Activated CD4-positive, CD25-positive, alpha-beta regulatory T cell treated with anti-CD3 and anti-CD28 coated beads, Interleukin-2, amount 50 U/mL, for 24 hours (primary cell): ENCODE results near the gene LAMC1.

ENCODE experiments used
- ATAC-seq, 2 donors: fragments of 150-1000 bp; cut with Tn5 transposase; one replicate each; pipeline ENCODE4 v1.10.0; 2021; ENCODE audit warnings: mild to moderate bottlenecking in 1 of 2, moderate library complexity in 1 of 2

The LAMC1 gene

GRCh38 chr1:183080406-183080805 is 57.2 kb downstream of the LAMC1 start:
- no peak for ATAC-seq

DNA sequence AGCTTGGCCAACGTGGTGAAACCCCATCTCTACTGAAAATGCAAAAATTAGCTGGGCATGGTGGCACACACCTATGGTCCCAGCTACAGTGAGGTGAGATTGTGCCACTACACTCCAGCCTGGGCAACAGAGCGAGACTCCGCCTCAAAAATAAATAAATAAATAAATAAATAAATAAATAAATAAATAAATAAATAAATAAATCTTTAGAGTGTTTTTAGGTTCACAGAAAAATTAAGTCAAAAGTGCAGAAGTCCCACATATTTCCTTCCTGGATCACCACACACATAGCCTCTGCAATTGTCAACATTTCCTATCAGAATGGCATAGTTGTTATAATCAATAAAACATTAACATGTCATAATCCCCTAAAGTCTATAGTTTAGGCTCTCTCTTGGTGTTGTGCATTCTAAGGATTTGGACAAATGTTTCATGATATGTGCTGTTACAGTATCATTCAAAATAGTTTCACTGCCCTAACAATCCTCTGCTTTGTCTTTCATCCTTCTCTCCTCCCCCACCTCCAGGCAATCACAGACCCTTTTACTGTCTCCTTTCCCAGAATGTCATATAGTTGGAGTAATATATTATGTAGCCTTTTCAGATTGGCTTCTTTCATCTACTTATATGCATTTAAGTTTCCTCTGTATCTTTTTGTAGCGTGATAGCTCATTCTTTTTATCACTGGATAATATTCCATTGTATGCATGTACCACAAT is 58.3 kb downstream of the LAMC1 start:
- no peak for ATAC-seq

DNA sequence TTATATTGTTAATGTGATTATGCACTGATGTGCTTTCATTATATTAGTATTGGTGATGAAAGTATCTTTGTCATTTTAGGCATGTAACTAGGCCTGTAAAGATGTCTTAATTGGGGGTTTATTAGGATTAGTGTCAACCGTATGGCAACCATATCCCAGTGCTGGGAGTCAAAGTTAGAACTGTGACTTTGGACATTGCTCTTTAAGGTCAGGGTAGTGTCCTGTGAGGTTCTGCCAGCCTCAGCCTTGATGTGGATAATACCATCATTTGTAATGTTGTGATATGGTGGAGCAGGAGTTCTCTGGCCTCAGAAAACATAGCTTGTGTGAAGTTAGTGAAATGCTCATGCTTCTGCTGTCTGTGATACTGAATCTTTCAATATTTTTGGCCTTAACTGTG is 59.4 kb downstream of the LAMC1 start:
- no peak for ATAC-seq

- ATAC-seq, result no peak
Observed at GRCh38 chr1:183087001-183087400, 63.8 kb downstream of the LAMC1 start.

DNA sequence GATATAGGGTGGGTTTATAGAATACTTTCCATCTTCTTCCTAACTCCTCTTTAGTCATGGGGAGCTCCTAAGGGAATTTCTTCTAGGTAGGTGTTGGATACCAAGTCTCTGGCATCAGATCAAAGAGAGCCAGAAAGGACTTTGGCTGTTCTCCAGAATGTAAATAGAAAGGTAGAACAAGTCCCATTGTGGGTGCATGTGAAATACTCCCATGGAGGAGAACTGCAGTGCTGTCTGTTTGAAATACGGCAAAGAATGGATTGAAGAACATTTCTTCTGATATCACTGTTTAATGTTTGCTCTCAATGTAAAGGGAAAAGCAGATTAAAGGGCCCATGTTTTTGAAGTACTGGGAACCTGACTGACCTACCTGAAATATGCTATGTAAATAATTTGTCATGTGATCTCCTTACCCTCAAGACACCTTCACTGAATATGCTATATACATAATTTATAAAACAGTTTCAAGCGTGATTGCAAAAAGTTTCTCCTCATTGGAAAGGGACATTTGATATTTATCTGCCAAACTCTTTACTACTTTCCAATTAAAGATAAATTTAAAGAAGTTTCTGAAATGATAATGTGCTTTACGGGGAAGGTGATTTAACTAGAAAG is 65.9 kb downstream of the LAMC1 start:
- no peak for ATAC-seq

DNA sequence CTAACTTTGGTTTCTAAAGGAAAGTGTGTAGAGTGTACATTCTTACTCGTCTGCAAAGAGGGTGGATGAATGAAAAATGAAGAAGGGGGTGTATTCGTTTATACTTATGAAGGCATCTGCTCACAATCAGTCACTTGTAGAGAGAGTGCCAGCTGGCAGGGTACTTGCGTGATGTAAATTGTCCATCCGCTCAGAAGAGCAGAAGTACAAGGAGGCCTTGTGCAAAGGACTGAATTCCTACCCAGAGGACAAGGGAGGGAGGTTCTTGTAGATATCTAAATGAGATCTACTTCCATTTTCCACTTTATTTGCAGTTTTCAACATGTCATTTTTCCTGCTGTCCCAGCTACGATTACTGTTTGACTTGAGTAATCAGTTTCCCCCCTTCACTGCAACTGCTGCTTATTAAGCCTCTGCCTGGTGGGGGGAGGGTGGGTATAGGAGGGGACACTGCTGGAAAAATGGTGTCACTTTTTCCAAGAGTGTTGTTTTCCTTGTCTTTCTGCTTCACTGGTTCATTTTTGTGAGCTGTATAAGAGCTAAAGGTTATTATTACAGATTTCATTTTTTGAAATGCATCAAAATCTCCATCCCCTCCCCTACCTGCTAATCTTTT is 67.3 kb downstream of the LAMC1 start:
- ATAC-seq, result no peak

- ATAC-seq, result no peak
Observed at GRCh38 chr1:183091181-183091580, 68.0 kb downstream of the LAMC1 start.

GRCh38 chr1:183092350-183092749 is 69.1 kb downstream of the LAMC1 start:
- ATAC-seq, result no peak

DNA sequence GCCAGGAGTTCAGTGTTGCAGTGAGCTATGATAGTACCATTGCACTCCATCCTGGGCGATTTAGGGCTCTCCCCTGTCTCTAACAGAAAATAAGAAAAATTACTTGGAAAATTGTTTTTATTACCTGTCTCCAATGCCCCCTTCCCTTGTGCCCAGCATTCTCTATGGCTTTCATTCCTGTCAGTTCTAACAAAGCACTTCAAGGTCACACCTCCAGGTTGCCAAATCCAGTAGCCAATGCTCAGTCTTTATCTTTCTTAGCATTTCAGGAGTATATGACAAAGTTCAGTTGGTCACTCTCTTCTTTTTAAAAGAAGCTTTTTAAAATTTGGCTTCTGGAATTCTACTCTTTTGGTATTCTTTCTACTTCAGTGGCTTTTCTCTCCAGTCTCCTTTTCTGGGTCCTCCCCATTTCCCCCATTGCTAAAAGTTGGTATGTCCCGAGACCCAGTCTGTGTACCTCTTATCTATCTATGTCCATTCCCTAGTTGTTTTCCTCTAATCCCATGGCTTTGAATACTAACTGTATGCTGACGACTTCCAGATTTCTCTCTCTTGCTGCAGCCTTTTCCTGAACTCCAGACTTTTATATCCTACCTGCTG is 69.9 kb downstream of the LAMC1 start:
- no peak for ATAC-seq

DNA sequence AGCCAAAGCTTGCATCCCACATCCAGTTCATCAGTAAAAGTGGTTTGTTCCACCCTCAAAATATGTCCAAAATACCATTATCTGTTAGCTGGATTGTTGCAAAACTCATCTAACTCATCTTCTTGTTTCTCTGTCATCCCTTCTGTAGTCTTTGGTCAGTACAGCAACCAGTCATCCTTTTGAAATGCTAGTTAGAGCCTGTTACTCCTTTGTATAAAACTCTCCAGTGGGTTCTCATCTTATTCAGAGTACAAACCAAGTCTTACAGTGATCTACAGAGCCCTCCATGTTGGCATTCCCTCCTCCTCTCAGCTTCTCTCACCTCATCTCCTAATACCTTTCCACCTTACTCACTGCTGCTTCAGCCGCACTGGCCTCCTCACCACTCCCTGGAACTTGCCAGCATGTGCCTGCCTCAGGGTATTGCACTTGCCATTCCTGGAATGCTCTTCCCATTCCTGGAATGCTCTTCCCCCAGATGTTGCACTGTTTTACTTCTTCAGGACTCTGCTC is 70.6 kb downstream of the LAMC1 start:
- ATAC-seq, result no peak

DNA sequence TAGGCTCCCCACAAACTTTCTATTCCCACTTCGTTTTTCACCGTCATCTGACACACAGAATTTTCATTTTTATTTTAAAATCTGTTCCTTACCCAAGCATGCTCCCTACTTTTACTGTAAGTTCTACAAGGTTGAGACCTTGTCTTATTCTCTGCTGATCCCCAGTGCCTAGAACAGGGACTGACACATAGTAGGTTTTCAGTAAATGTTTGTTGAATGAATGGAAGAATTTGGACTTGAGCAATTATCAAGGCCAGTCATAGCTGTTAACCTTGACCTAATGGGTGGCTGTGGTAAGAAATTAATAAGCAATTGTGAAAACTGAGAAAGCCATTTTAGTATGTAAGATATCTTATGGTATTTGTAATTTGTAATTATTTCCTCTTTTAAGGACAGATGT is 71.1 kb downstream of the LAMC1 start:
- ATAC-seq, result no peak

DNA sequence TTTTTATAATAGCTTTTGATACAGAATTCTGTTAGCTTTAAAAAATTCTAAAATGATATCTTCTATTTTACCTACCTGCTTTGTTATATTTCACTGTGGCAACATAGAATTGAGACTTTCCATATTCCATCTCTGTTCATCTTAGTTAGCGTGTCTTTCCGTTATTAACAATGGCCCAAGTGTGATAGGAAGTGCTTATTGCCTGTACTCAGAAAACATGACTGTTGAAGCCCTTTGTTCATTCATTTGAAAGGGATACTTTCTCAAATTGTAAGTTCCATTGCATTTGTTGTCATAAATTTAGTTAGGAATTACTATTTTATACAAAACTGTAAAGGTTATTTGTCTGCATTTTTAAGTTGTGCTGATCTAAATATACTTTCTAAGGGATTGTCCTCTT is 73.1 kb downstream of the LAMC1 start:
- ATAC-seq, result no peak

DNA sequence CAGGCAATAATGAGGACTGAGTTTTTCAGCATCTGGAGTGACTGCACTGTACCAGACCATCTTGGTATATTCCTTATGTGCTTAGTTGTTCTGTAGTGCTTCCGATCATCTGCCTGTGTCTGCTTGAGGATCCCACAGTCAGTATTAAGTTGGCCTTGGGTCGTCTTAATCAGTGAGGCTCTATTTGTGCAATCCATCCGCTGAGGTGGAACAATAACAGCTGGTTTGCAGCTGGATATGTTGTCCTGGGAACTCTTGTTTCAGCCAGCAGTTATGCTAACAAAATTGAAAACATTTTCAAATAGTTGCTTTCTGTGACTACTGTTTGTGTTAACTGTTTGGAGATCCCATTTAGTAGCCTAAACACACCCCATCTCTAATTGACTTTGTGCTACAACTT is 73.7 kb downstream of the LAMC1 start:
- ATAC-seq, result no peak

- ATAC-seq, result no peak
Observed at GRCh38 chr1:183097438-183098051, 74.3 kb downstream of the LAMC1 start.

GRCh38 chr1:183098317-183098716 is 75.1 kb downstream of the LAMC1 start:
- no peak for ATAC-seq

- ATAC-seq, result no peak
Observed at GRCh38 chr1:183100361-183100974, 77.2 kb downstream of the LAMC1 start.

DNA sequence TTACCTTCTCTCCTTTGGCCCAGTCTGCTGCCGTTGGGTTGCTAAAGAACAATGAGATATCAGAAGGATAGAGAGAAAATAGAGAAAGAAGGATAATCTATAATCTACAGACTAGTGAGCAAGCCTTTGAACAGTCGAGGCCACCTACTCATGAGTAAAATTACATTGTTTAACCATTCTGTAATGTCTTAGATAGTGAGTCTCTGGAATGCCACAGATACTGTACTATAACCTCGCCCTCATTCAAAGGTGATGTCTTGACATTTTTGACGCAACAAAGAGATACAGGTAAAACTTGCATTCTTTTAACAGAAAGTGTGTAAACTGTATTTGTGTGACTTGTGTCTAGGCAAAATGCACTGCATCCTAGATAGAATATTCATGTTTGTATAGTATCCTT is 77.9 kb downstream of the LAMC1 start:
- no peak for ATAC-seq

DNA sequence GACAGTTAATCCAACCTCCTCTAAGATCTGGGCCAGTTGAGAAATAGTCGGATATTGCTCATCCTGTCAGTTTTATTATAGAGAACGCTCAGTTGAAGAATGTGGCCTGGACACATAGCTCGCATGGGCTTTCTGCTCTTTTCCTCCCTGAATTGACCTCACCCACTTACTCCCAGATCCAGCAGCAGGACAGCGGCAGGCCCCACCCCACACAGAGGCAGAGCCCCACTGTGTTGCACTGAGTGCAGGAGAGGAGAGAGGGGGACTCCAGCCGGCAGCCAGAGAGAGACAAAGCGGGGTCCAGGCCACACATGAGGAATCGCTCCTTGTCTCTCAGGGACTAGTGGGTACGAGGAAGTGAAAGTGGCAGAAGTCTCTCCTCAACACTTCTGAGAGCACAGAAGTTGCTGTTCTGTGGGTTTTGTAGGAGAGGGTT is 78.6 kb downstream of the LAMC1 start:
- ATAC-seq, result no peak

- ATAC-seq, result no peak
Observed at GRCh38 chr1:183103147-183103546, 79.9 kb downstream of the LAMC1 start.

GRCh38 chr1:183103577-183103976 is 80.4 kb downstream of the LAMC1 start:
- ATAC-seq, result no peak

DNA sequence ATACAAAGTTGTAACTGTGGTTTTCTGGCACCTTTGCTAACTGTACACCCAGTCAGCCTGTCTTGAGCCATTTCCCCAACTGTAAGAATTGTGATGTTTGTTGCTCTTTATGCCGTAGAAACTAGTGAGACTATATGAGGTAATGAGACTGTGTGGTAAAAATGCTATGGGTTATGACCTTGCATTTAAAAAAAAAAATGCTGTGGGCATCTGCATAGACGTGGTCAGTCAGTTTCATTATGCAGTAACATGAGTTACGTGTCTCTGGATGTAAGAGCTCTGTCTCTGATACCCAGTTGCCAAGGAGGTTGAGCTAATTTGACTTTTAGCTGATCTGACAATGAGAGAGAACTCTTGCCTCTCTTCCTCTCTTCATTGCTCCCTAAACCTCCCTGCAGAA is 82.2 kb downstream of the LAMC1 start:
- no peak for ATAC-seq

- no peak for ATAC-seq
Observed at GRCh38 chr1:183106166-183106565, 82.9 kb downstream of the LAMC1 start.

GRCh38 chr1:183106746-183107145 is 83.5 kb downstream of the LAMC1 start:
- no peak for ATAC-seq
